WI38 (cell line): Measurements from ENCODE around the gene TICAM2.

Experiments
- H3K4me3 ChIP-seq: 2 replicates; pipeline ENCODE4 v1.5.1; 2011; ENCODE audit warnings: low read depth, mild to moderate bottlenecking, control low read depth, low read length
- TF ChIP-seq, protein P1 (sequence below): IDR thresholded peaks from 2 replicates; pipeline ENCODE4 v1.5.1; 2012; ENCODE audit warnings: low read depth, mild to moderate bottlenecking, control low read depth, low read length

The TICAM2 gene

DNA sequence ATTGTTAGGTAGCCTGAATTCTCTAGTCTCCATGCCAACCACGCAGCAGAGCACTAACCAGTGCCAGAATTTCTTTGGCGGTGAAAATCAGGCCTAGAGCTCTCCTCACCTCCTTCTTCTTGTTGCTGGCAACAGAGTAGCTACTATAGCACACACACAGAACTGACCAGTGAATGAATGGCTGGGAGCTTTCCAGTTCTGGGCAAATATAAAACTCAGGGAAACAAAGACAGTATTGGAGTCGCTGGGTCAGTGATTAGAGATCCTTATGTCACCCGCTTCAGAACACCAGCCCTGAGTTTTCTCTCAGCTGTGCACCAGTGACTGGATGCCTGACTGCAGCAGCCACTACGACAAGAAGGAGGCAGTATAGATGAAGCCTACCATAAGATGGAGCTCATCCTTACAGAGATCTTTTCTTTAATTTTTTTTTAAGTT lies 30.8 kb downstream of the TICAM2 start:
- H3K4me3 ChIP-seq, result no peak overlapping the region
- TF ChIP-seq, protein P1, sequence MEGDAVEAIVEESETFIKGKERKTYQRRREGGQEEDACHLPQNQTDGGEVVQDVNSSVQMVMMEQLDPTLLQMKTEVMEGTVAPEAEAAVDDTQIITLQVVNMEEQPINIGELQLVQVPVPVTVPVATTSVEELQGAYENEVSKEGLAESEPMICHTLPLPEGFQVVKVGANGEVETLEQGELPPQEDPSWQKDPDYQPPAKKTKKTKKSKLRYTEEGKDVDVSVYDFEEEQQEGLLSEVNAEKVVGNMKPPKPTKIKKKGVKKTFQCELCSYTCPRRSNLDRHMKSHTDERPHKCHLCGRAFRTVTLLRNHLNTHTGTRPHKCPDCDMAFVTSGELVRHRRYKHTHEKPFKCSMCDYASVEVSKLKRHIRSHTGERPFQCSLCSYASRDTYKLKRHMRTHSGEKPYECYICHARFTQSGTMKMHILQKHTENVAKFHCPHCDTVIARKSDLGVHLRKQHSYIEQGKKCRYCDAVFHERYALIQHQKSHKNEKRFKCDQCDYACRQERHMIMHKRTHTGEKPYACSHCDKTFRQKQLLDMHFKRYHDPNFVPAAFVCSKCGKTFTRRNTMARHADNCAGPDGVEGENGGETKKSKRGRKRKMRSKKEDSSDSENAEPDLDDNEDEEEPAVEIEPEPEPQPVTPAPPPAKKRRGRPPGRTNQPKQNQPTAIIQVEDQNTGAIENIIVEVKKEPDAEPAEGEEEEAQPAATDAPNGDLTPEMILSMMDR, result no peak

DNA sequence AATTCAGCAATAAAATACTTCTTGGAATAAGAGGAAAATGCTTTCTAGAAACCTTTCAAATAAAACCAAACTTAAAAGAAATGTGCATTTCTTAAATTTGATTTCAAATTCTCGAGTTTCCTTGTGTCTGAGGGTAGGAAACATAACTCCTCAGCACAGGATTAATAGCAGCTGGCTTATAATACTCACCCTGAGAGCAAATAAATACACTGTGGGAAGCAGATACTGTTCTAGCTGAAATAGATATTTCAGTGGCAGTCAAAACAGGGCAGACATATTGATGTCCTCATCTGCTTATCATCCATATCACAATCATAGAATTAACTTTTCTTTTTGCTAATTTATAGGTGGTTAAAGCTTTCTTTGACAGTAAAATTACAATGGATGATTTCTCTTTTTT lies 33.6 kb downstream of the TICAM2 start:
- TF ChIP-seq, protein P1, result no peak
- H3K4me3 ChIP-seq, result no peak overlapping the region

DNA sequence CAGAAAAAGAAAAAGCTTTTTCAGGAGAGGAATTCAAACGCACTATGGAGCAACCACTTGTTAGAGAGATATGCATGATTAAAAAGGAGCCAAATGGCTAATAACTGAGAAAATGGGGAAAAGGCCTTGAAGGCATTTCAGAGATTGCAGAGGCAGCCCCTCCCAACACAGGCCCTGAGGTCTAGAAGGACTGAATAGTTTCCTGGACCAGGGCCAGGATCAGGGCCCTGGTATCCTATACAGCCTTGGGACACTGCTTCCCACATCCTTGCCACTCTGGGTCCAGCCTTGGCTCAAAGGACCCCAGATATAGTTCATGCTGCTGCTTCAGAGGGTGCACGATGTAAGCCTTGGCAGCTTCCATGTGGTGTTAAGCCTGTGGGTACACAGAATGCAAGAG lies 37.0 kb downstream of the TICAM2 start:
- no peak overlapping the region for H3K4me3 ChIP-seq
- TF ChIP-seq, protein P1, result no peak

DNA sequence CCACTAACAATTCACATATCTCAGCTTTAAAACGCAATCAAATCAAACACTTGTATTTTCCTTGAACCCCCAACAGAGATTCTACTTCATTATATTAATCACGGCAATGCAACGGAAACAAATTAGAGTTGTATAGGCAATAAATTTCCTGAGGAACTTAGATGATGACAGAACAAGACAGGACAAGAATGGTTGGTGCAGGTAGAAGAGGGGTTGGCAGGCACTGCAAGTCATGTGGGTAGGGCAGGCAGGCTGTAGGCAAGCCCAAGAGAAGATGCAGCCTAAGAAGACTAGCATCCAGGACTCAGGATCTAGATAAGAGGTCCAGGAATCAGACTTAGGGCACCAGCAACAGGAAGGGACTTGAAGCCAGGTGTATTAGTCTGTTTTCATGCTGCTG lies 41.1 kb downstream of the TICAM2 start:
- no peak overlapping the region for H3K4me3 ChIP-seq

DNA sequence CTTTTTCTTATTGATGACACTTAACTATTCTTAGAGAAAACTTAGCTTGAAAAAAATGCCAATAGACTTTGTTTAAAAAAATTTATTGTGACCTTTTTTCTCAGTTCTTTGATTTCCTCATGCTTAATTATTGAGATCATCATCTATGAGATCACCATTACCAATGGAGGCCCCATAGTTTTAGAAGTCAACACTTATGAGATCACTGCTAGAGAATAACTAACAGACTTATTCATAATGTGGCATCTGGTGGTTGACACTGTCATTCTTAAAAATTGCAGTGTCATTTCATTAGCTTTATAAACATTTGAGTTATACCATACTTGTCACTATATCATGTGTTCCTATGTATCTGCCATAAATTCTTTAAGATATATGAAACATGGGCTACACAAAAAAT lies 42.8 kb downstream of the TICAM2 start:
- H3K4me3 ChIP-seq, result no peak overlapping the region
- TF ChIP-seq, protein P1, result no peak

More for the DNA sequence above, 41.1 kb downstream of the TICAM2 start:
- TF ChIP-seq, protein P1, result no peak

DNA sequence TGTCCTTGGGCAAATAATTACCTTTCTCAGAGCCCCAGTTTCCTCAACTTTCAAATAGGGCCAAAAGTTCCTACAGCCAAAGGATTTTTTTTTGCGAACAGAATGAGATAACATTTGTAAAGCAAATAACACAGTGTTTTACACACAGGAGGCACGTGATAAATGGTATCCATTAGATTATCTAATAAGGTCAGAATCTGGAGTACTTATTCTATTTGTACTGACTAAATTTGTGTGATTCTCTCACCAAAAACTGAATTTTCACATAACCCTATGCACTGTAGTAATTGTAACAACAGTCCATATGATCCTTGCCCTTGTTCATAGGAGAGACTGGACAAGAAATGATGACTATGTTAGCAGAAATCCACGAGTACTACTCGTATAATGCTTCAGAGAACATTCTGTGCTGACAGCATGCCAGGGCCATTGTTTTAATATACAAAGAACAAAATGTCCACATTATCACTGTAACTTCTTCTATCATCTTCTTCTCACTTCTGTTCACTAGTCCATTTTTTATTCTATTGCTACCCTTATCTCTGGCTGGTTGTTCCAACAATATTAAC lies 43.8 kb downstream of the TICAM2 start:
- TF ChIP-seq, protein P1, result no peak
- H3K4me3 ChIP-seq, result no peak overlapping the region

DNA sequence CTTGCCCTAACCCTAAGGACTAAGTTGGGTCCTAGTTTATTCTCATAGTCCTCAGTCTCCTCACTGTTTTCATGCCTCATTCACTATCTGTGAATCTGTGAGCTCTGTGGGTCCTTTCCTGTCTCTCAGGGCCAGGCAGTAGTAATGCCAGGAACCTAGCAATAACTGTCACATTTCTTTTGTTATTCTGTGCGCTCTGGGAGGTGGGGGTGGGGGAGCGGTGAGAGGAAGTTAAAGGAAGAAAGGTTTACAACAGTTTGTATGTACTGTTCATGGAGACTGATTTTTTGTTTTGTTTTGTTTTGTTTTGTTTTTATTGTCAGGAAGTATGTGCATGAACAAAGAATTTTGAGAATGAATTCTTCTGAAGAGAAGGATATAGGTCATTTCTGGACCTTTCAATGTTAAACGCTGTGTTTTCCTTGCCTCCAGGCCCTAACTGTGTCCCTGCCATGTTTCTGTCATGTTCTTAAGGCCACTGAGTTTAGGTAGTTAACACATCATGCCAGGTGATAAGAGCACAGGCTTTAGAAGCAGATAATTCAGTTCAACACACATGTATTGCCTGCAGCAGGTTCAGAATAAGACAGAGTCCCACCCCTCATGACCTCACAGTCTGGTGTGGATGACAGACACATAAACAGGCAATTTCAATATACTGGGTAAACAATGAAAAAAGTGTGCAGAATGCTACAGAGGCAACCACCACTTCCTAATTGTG lies 44.5 kb downstream of the TICAM2 start:
- TF ChIP-seq, protein P1, result no peak
- no peak overlapping the region for H3K4me3 ChIP-seq
